OCI-LY1 (cell line): ENCODE data around the gene PTPRN2.

Experiments
- H2AFZ ChIP-seq: fragments of 200-600 bp; sonication (generic), shearing (Covaris generic); 2 replicates; pipeline ENCODE4 v1.6.0; 2014; ENCODE audit warnings: antibody characterized with exemption, mild to moderate bottlenecking, low read length
- H3F3A ChIP-seq: fragments of 200-600 bp; sonication (generic), shearing (Covaris generic); 2 replicates; pipeline ENCODE4 v1.6.0; 2014; ENCODE audit warnings: mild to moderate bottlenecking, antibody characterized with exemption, low read length, moderate library complexity; ENCODE audit not compliant: insufficient read depth
- H3K27ac ChIP-seq: fragments of 200-600 bp; sonication (generic); 2 replicates; pipeline ENCODE4 v1.5.1; 2014; ENCODE audit warnings: low read length, mixed run types, mild to moderate bottlenecking, low read depth; ENCODE audit not compliant: poor library complexity, severe bottlenecking
- H3K27me3 ChIP-seq: fragments of 200-600 bp; sonication (generic); 2 replicates; pipeline ENCODE4 v1.6.0; 2014; ENCODE audit warnings: antibody characterized with exemption, mild to moderate bottlenecking, low read length, moderate library complexity; ENCODE audit not compliant: insufficient read depth
- H3K36me3 ChIP-seq: fragments of 200-600 bp; sonication (generic); 2 replicates; pipeline ENCODE4 v1.6.1; 2014; ENCODE audit warnings: mild to moderate bottlenecking, antibody characterized with exemption, low read length, moderate library complexity, mixed read lengths; ENCODE audit not compliant: insufficient read depth
- H3K4me1 ChIP-seq: fragments of 200-600 bp; sonication (generic); 2 replicates; pipeline ENCODE4 v1.5.1; 2014; ENCODE audit warnings: mild to moderate bottlenecking, low read length, moderate library complexity; ENCODE audit not compliant: insufficient read depth, severe bottlenecking
- H3K4me2 ChIP-seq: fragments of 200-600 bp; sonication (generic), shearing (Covaris generic); 2 replicates; pipeline ENCODE4 v1.6.1; 2014; ENCODE audit warnings: low read length
- H3K4me3 ChIP-seq: fragments of 200-600 bp; sonication (generic); 2 replicates; pipeline ENCODE4 v1.5.1; 2014; ENCODE audit warnings: low read length, low read depth, mild to moderate bottlenecking, mixed read lengths; ENCODE audit not compliant: poor library complexity, severe bottlenecking
- H3K79me2 ChIP-seq: fragments of 200-600 bp; shearing (Covaris generic); 2 replicates; pipeline ENCODE4 v1.6.1; 2016; ENCODE audit warnings: mixed run types, low read length, mixed read lengths; ENCODE audit not compliant: insufficient read depth
- H3K9ac ChIP-seq: fragments of 200-600 bp; sonication (generic), shearing (Covaris generic); 2 replicates; pipeline ENCODE4 v1.6.1; 2014; ENCODE audit warnings: mild to moderate bottlenecking, low read length, mixed read lengths
- H3K9me2 ChIP-seq: fragments of 200-600 bp; sonication (generic), shearing (Covaris generic); 2 replicates; pipeline ENCODE4 v1.6.1; 2014; ENCODE audit warnings: low read depth, mild to moderate bottlenecking, low read length, mixed read lengths
- H3K9me3 ChIP-seq: fragments of 200-600 bp; shearing (Covaris generic); 2 replicates; pipeline ENCODE4 v1.6.1; 2014; ENCODE audit warnings: low read length, mixed read lengths
- H4K20me1 ChIP-seq: fragments of 200-600 bp; sonication (generic), shearing (Covaris generic); 2 replicates; pipeline ENCODE4 v1.6.0; 2016; ENCODE audit warnings: mild to moderate bottlenecking, low read length; ENCODE audit not compliant: insufficient read depth
- EZH2 ChIP-seq: fragments of 200-600 bp; sonication (generic), shearing (Covaris generic); IDR thresholded peaks from 2 replicates; pipeline ENCODE4 v1.8.0; 2017; ENCODE audit warnings: borderline replicate concordance, mixed run types, mild to moderate bottlenecking, antibody characterized with exemption, low read length, moderate library complexity, mixed read lengths
- TF ChIP-seq, protein P1 (sequence below): fragments of 200-600 bp; sonication (generic), shearing (Covaris generic); IDR thresholded peaks from 2 replicates; pipeline ENCODE4 v1.5.1; 2017; ENCODE audit warnings: mild to moderate bottlenecking, antibody characterized with exemption, low read length, moderate library complexity, mixed read lengths

PTPRN2 gene

DNA sequence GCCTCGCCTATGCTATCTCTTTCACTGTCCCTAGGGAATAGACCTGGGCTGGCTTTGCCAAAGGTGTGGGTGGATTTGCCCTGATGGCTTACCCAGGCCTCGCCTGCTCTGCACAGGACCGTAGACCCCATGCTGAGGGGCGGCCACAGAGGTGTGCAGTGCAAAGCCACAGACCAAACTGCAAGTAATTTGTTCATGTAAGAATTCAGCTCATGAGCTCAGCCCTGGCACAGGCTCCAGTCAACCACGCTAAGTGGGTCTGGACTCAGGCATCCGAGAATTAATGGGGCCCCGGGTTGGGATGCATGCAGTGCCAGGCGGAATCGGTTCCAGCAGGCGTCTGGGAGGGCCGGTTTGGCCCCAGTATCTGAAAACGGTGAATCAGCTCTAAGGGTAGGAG lies 805.6 kb downstream of the PTPRN2 start:
- Histone ChIP-seq H3K27ac (no peak overlapping the region), H3F3A (no peaks in the 10 kb centered on the region), H2AFZ (no peak overlapping the region), H3K36me3 (no peaks in the 10 kb centered on the region), H3K9ac (no peak overlapping the region), H3K4me1 (no peaks in the 10 kb centered on the region), H3K4me3 (no peak overlapping the region), H3K9me3 (no peaks in the 10 kb centered on the region), H4K20me1 (no peaks in the 10 kb centered on the region), H3K27me3 (peaks cover 9% of the 10 kb centered on the region; the same call in 1 of the 2 replicates), H3K79me2 (no peaks in the 10 kb centered on the region), H3K9me2 (no peaks in the 10 kb centered on the region), H3K4me2 (no peak overlapping the region)
- no peak for TF ChIP-seq EZH2
- TF ChIP-seq, protein P1, sequence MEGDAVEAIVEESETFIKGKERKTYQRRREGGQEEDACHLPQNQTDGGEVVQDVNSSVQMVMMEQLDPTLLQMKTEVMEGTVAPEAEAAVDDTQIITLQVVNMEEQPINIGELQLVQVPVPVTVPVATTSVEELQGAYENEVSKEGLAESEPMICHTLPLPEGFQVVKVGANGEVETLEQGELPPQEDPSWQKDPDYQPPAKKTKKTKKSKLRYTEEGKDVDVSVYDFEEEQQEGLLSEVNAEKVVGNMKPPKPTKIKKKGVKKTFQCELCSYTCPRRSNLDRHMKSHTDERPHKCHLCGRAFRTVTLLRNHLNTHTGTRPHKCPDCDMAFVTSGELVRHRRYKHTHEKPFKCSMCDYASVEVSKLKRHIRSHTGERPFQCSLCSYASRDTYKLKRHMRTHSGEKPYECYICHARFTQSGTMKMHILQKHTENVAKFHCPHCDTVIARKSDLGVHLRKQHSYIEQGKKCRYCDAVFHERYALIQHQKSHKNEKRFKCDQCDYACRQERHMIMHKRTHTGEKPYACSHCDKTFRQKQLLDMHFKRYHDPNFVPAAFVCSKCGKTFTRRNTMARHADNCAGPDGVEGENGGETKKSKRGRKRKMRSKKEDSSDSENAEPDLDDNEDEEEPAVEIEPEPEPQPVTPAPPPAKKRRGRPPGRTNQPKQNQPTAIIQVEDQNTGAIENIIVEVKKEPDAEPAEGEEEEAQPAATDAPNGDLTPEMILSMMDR = no peak

DNA sequence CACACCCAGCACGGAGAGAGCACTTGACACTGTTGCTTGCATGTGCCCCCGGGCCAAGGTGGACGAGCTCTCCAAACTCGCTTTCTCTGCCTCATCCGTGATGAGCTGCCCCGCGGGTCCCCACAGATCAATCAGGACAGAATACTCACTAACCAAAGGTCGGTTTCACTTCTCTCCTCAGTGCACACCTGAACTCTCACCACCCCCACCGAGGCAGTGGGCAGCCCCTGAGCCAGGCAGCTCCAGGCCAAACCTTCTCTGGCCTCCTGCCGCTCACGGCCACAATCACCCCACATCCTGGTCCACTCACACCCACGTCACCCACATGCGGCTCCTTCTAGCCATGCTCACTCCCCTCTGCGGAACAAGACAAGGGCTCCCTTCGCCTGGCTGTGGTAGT lies 806.9 kb downstream of the PTPRN2 start:
- no peaks in the 10 kb centered on the region for H3K4me1 ChIP-seq
- H3K27me3 ChIP-seq = peaks cover 9% of the 10 kb centered on the region; the same call in 1 of the 2 replicates
- no peaks in the 10 kb centered on the region for H3K9me2 ChIP-seq
- TF ChIP-seq EZH2 = no peak
- TF ChIP-seq, protein P1 = no peak
- H3K4me2 ChIP-seq = no peak overlapping the region
- no peaks in the 10 kb centered on the region for H3F3A ChIP-seq
- no peak overlapping the region for H3K27ac ChIP-seq
- no peaks in the 10 kb centered on the region for H3K9me3 ChIP-seq
- no peaks in the 10 kb centered on the region for H4K20me1 ChIP-seq
- no peak overlapping the region for H3K4me3 ChIP-seq
- no peaks in the 10 kb centered on the region for H3K36me3 ChIP-seq
- H3K79me2 ChIP-seq = no peaks in the 10 kb centered on the region
- no peak overlapping the region for H2AFZ ChIP-seq
- no peak overlapping the region for H3K9ac ChIP-seq

DNA sequence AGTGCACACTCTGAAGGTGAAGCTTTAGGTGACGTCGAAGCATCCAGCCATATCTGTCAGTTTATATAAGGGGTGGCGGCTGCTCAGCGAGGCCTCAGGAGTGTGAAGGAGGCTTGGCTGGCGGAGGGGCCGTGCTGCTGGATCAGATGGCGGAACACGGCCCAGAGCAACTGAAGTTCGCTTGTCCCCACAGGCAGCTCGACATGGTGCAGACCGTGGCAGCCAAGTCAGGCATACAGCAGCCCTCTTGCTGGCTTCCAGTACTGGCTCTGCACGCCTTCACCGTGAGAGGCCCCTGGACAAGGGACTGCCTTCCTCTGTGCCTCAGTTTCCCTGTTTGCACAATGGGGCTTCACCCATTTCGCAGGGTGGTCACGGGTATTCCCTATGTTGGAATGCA lies 807.3 kb downstream of the PTPRN2 start:
- no peaks in the 10 kb centered on the region for H3K4me1 ChIP-seq
- H3K4me3 ChIP-seq = no peak overlapping the region
- H4K20me1 ChIP-seq = no peaks in the 10 kb centered on the region
- peaks cover 9% of the 10 kb centered on the region; the same call in 1 of the 2 replicates for H3K27me3 ChIP-seq
- no peaks in the 10 kb centered on the region for H3F3A ChIP-seq
- no peak overlapping the region for H3K9ac ChIP-seq
- no peak overlapping the region for H3K27ac ChIP-seq
- H2AFZ ChIP-seq = no peak overlapping the region
- H3K79me2 ChIP-seq = no peaks in the 10 kb centered on the region
- H3K9me3 ChIP-seq = no peaks in the 10 kb centered on the region
- TF ChIP-seq, protein P1 = no peak
- no peak for TF ChIP-seq EZH2
- no peak overlapping the region for H3K4me2 ChIP-seq
- no peaks in the 10 kb centered on the region for H3K36me3 ChIP-seq
- no peaks in the 10 kb centered on the region for H3K9me2 ChIP-seq
